ENCODE measurements around the gene ANO9.
"Not testable (repeated sequence)": the region's sequence is repeated elsewhere in the genome, so short reads cannot be mapped to it uniquely, and the experiment has no call there.

DNA sequence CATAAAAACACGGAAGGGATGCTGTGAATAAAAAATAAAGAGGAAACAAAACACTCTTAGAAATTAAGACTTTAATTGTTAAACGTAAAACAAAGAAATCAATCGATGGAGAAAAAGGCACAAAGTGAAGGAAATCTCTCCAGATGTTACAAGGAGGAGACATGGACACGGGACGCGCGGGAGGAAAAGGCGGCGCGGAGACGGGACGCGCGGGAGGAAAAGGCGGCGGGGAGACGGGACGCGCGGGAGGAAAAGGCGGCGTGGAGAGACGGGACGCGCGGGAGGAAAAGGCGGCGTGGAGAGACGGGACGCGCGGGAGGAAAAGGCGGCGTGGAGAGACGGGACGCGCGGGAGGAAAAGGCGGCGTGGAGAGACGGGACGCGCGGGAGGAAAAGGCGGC lies 17.0 kb downstream of the ANO9 start:
- TF ChIP-seq POLR2AphosphoS5 (IDR thresholded peaks at IDR 0.05; ENCODE audit: borderline replicate concordance, low read depth, low read length); EZH2 (IDR thresholded peaks at IDR 0.05): not testable (repeated sequence)

Data from SK-N-MC (cell line).